GM23338 (cell line): Measurements from ENCODE around the gene C16orf78.

Experiments used
- CREB1 ChIP-seq: fragments of 250-450 bp; sonication (Bioruptor Pico); IDR thresholded peaks from 2 replicates; pipeline ENCODE4 v1.5.0; 2020; ENCODE audit warnings: low read depth, mild to moderate bottlenecking, moderate library complexity
- CTCF ChIP-seq, 2 experiments: fragments of 200-600 bp in 1 of 2; sonication (generic) in 1 of 2; conservative IDR thresholded peaks; 2 replicates each; pipeline versions ENCODE4 v1.5.1 to v1.6.1; 2016 to 2017; ENCODE audit warnings: antibody characterized with exemption in 2 of 2, low read depth in 2 of 2, mild to moderate bottlenecking in 2 of 2, moderate library complexity in 1 of 2
- EZH2phosphoT487 ChIP-seq: fragments of 200-600 bp; sonication (generic); IDR thresholded peaks from one replicate; pipeline ENCODE4 v1.8.1; 2018; ENCODE audit warnings: antibody characterized with exemption; ENCODE audit not compliant: unreplicated experiment
- JUNB ChIP-seq: IDR thresholded peaks from one replicate; pipeline ENCODE4 v1.6.1; 2016; ENCODE audit warnings: antibody characterized with exemption; ENCODE audit not compliant: unreplicated experiment
- POLR2AphosphoS5 ChIP-seq: IDR thresholded peaks from 2 replicates; pipeline ENCODE4 v1.6.1; 2016; ENCODE audit warnings: antibody characterized with exemption, low read depth
- REST ChIP-seq: IDR thresholded peaks from one replicate; pipeline ENCODE4 v1.6.1; 2018; ENCODE audit warnings: antibody characterized with exemption; ENCODE audit not compliant: unreplicated experiment
- TF ChIP-seq, protein P1 (sequence below): IDR thresholded peaks from 2 replicates; pipeline ENCODE4 v1.6.1; 2016; ENCODE audit warnings: antibody characterized with exemption

DNA sequence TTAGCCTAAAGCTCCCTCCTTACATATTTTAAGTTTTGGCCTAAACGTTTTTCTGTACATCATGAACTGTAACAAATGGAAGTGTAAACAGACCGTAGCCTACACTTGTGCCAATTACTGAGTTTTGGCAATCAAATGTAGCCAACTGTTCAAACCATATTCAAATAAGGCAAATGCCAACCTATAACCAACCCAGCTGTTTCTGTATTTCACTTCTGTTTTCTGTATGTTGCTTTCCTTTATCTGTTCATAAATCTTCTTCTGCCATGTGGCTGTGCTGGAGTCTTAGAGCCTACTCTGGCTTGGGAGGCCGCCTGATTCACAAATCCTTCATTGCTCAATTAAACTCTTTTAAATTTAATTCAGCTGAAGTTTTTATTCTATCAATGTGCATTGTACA is 6.9 kb upstream of the C16orf78 start:
- TF ChIP-seq CTCF (conservative IDR thresholded peaks at IDR 0.05; ENCODE audit: low read depth in 2 of 2) (no peak), CREB1 (CRISPR knock-in tag) (no peak), EZH2phosphoT487 (no peak), JUNB (no peak), REST (no peak), POLR2AphosphoS5 (no peak)
- TF ChIP-seq, protein P1, sequence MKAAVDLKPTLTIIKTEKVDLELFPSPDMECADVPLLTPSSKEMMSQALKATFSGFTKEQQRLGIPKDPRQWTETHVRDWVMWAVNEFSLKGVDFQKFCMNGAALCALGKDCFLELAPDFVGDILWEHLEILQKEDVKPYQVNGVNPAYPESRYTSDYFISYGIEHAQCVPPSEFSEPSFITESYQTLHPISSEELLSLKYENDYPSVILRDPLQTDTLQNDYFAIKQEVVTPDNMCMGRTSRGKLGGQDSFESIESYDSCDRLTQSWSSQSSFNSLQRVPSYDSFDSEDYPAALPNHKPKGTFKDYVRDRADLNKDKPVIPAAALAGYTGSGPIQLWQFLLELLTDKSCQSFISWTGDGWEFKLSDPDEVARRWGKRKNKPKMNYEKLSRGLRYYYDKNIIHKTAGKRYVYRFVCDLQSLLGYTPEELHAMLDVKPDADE, result no peak
